Frontal cortex (tissue), 4 donors: ENCODE measurements around the gene KRT78. TPM values are rescaled to one million over a fixed set of nuclear protein-coding genes. Genes with fewer than 3 reads are reported as not detected.
A peak's percentile ranks its signal among the peaks of the same experiment; 100 is the strongest.
"Not testable (repeated sequence)": the region's sequence is repeated elsewhere in the genome, so short reads cannot be mapped to it uniquely, and the experiment has no call there.

Experiments
- DNase-seq, 2 donors: peaks; one replicate each; pipeline ENCODE4 v3.0.0; 2012; ENCODE audit warnings: low spot score in 2 of 2
- FAIRE-seq: peaks from 2 replicates; lab custom pipeline; 2012; peaks lifted over from hg19 to GRCh38; lab: Jason Lieb, UNC
- total RNA-seq: library from RNA; depleted of rRNA; stranded (reverse); fragments of >200 nt; gene quantifications from one replicate; pipeline ENCODE4 v1.2.3, GENCODE V29; 2014
- donor health status: control.
- donor health status: control.
- donor health status: control.

KRT78 gene
- total RNA-seq, 1 donor from 2014 or later = not detected

GRCh38 chr12:52800259-52800917, 48.4 kb downstream of the KRT78 start:
- FAIRE-seq (no peak), DNase-seq (no peak)

GRCh38 chr12:52799505-52800211, 49.1 kb downstream of the KRT78 start:
- FAIRE-seq (no peak), DNase-seq (no peak)

GRCh38 chr12:52798671-52799504, 49.9 kb downstream of the KRT78 start:
- FAIRE-seq (no peak), DNase-seq (no peak)

GRCh38 chr12:52798003-52798670, 50.7 kb downstream of the KRT78 start:
- no peak for FAIRE-seq
- no peak for DNase-seq

GRCh38 chr12:52797529-52797894, 51.3 kb downstream of the KRT78 start:
- DNase-seq (no peak), FAIRE-seq (no peak)

GRCh38 chr12:52796839-52797528, 51.8 kb downstream of the KRT78 start:
- DNase-seq (no peak), FAIRE-seq (no peak)

- FAIRE-seq = no peak
- no peak for DNase-seq
Measured at GRCh38 chr12:52796429-52796794, 52.4 kb downstream of the KRT78 start.

GRCh38 chr12:52795694-52796428, 52.9 kb downstream of the KRT78 start, which contains the start of gene KRT3:
Gene KRT3, minus strand, starts transcription at chr12:52796117. Its CDS starts 75 bp downstream, at chr12:52796042.
- FAIRE-seq = no peak
- no peak for DNase-seq

GRCh38 chr12:52795332-52795674, 53.5 kb downstream of the KRT78 start:
- not testable (repeated sequence) for FAIRE-seq, DNase-seq

GRCh38 chr12:52794479-52795331, 54.1 kb downstream of the KRT78 start:
- FAIRE-seq = no peak
- no peak for DNase-seq

- FAIRE-seq = no peak
- no peak for DNase-seq
Measured at GRCh38 chr12:52792185-52793029, 56.4 kb downstream of the KRT78 start.

- no peak for FAIRE-seq
- no peak for DNase-seq
Measured at GRCh38 chr12:52791271-52792184, 57.3 kb downstream of the KRT78 start.

GRCh38 chr12:52790427-52791270, 58.1 kb downstream of the KRT78 start:
- FAIRE-seq = no peak

GRCh38 chr12:52789637-52790426, 59.0 kb downstream of the KRT78 start:
- DNase-seq = peak in 1 of 2 donors; percentile 58
- no peak for FAIRE-seq

More at GRCh38 chr12:52790427-52791270, 58.1 kb downstream of the KRT78 start:
- DNase-seq = no peak
